Cardiac muscle cell (in vitro differentiated cells and primary cell): ENCODE measurements around the gene MUCL3. TPM values are rescaled to one million over a fixed set of nuclear protein-coding genes. Genes with fewer than 3 reads are reported as not detected.
"Not testable (repeated sequence)": the region's sequence is repeated elsewhere in the genome, so short reads cannot be mapped to it uniquely, and the experiment has no call there.

Source experiments
- DNase-seq, 2 donors: peaks; one replicate each; pipeline versions ENCODE4 v3.0.0 to v3.0.0-alpha.2; 2010 to 2017; ENCODE audit warnings: low read depth in 1 of 2, low spot score in 1 of 2
- H3K27ac ChIP-seq: fragments of 200-600 bp; sonication (generic); 2 replicates; pipeline ENCODE4 v1.5.1; 2016
- H3K27me3 ChIP-seq: fragments of 200-600 bp; sonication (generic); 2 replicates; pipeline ENCODE4 v1.6.0; 2016; ENCODE audit warnings: control low read depth
- H3K36me3 ChIP-seq: fragments of 200-600 bp; sonication (generic); 2 replicates; pipeline ENCODE4 v1.5.1; 2016; ENCODE audit warnings: control low read depth
- H3K4me1 ChIP-seq: fragments of 200-600 bp; sonication (generic); 2 replicates; pipeline ENCODE4 v1.8.1; 2017; ENCODE audit warnings: low read depth, mild to moderate bottlenecking, mixed run types
- H3K4me3 ChIP-seq: fragments of 200-600 bp; sonication (generic); 2 replicates; pipeline ENCODE4 v1.5.1; 2016; ENCODE audit warnings: mild to moderate bottlenecking
- H3K9me3 ChIP-seq: fragments of 200-600 bp; sonication (generic); 2 replicates; pipeline ENCODE4 v1.5.1; 2017; ENCODE audit warnings: low read depth, mild to moderate bottlenecking, control low read depth
- polyA plus RNA-seq: library from polyadenylated mRNA; unstranded; fragments of >200 nt; fragmentation: Nextera tagmentation; extraction: Ambion mirVana; gene quantifications from 2 replicates; pipeline ENCODE4 v1.2.1, GENCODE V29; 2016
- total RNA-seq: library from RNA; depleted of rRNA; stranded (reverse); fragments of >200 nt; gene quantifications from 2 replicates; pipeline ENCODE4 v1.2.3, GENCODE V29; 2016
- TF ChIP-seq, protein P1 (sequence below): IDR thresholded peaks from 2 replicates; pipeline ENCODE4 v1.5.1; 2012; ENCODE audit warnings: low read depth, mild to moderate bottlenecking, low read length

Gene MUCL3
- total and polyA plus RNA-seq, 2 experiments from 2014 or later, result not detected

GRCh38 chr6:30997301-30997700, 56.5 kb downstream of the MUCL3 start:
- Histone ChIP-seq H3K9me3 (no peaks in the 10 kb centered on the region), H3K27ac (no peak overlapping the region), H3K27me3 (no peaks in the 10 kb centered on the region), H3K4me1 (no peaks in the 10 kb centered on the region), H3K4me3 (no peak overlapping the region), H3K36me3 (no peaks in the 10 kb centered on the region)
- TF ChIP-seq, protein P1, sequence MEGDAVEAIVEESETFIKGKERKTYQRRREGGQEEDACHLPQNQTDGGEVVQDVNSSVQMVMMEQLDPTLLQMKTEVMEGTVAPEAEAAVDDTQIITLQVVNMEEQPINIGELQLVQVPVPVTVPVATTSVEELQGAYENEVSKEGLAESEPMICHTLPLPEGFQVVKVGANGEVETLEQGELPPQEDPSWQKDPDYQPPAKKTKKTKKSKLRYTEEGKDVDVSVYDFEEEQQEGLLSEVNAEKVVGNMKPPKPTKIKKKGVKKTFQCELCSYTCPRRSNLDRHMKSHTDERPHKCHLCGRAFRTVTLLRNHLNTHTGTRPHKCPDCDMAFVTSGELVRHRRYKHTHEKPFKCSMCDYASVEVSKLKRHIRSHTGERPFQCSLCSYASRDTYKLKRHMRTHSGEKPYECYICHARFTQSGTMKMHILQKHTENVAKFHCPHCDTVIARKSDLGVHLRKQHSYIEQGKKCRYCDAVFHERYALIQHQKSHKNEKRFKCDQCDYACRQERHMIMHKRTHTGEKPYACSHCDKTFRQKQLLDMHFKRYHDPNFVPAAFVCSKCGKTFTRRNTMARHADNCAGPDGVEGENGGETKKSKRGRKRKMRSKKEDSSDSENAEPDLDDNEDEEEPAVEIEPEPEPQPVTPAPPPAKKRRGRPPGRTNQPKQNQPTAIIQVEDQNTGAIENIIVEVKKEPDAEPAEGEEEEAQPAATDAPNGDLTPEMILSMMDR, result no peak
- no peak for DNase-seq

- peak in 1 of 2 donors; percentile 21 for DNase-seq
- no peaks in the 10 kb centered on the region for H3K27me3 ChIP-seq
- no peak overlapping the region for H3K4me3 ChIP-seq
- H3K36me3 ChIP-seq, result no peaks in the 10 kb centered on the region
- no peaks in the 10 kb centered on the region for H3K4me1 ChIP-seq
- no peaks in the 10 kb centered on the region for H3K9me3 ChIP-seq
- no peak overlapping the region for H3K27ac ChIP-seq
- TF ChIP-seq, protein P1, result no peak
Measured at GRCh38 chr6:30998785-30999184, 58.0 kb downstream of the MUCL3 start.

- not testable (repeated sequence) for H3K36me3 ChIP-seq, H3K9me3 ChIP-seq, H3K27me3 ChIP-seq, DNase-seq, H3K4me1 ChIP-seq, H3K4me3 ChIP-seq, H3K27ac ChIP-seq
Measured at GRCh38 chr6:31000067-31000860, 59.5 kb downstream of the MUCL3 start.

DNA sequence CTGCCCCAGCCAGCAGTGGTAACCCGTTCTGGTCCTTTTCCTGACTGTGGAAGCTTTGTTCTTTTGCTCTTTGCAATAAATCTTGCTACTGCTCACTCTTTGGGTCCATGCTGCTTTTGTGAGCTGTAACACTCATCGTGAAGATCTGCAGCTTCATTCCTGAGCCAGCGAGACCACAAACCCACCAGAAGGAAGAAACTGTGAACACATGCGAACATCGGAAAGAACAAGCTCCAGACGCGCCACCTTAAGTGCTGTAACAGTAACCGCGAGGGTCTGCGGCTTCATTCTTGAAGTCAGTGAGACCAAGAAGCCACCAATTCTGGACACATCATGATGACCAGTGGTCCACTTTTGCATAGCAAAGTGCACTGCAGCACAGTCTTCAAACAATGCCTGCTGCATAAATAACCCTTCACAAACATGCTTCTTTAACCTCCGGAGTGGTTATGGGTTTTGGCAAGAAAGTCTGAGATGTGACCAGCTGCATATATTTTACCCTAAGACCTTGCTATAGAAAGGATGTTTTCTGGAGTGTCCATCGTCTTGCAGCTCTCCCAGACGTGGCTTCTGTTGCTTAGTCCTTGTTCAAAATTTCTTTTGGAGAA, 60.6 kb downstream of the MUCL3 start:
- Histone ChIP-seq H3K27ac (no peak overlapping the region), H3K27me3 (no peaks in the 10 kb centered on the region), H3K4me1 (peaks cover 10% of the 10 kb centered on the region), H3K9me3 (no peaks in the 10 kb centered on the region), H3K36me3 (no peaks in the 10 kb centered on the region), H3K4me3 (no peak overlapping the region)
- no peak for DNase-seq
- TF ChIP-seq, protein P1, result no peak

DNA sequence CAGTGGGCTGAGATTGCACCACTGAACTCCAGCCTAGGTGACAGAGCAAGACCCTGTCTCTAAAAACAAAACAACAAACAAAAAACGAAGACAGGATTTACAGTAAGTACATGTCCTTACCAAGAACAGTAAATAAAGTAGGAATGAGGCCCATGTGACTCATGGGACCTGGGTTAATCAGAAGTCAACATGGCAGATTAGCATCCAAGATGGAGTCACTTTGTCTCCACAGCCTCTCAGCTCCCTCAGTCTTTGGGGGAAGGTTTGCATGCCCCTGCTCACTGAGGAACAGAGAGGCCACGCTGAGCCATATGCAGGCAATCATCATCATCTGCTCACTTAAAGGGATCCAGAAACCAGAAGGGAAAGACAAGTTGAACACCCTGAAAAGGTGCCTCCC, 61.7 kb downstream of the MUCL3 start:
- TF ChIP-seq, protein P1, result no peak
- Histone ChIP-seq H3K27ac (no peak overlapping the region), H3K4me1 (peaks cover 10% of the 10 kb centered on the region), H3K36me3 (no peaks in the 10 kb centered on the region), H3K27me3 (no peaks in the 10 kb centered on the region), H3K9me3 (no peaks in the 10 kb centered on the region), H3K4me3 (no peak overlapping the region)
- DNase-seq, result no peak

Other genes with a start within 250 kb of the MUCL3 start
- gene NRM, start 250.0 kb upstream of the MUCL3 start, total RNA-seq, result 13.7 and 17.2 TPM in 2 replicates
- 29.1 and 33.8 TPM in 2 replicates for gene NRM, start 250.0 kb upstream of the MUCL3 start, polyA plus RNA-seq
- 14.3 and 21.9 TPM in 2 replicates for gene MDC1, start 223.7 kb upstream of the MUCL3 start, total RNA-seq
- gene MDC1, start 223.7 kb upstream of the MUCL3 start, polyA plus RNA-seq, result 30.0 and 44.1 TPM in 2 replicates
- 827 and 939 TPM in 2 replicates for gene TUBB, start 220.6 kb upstream of the MUCL3 start, total RNA-seq
- gene TUBB, start 220.6 kb upstream of the MUCL3 start, polyA plus RNA-seq, result 662 and 675 TPM in 2 replicates
- 208 and 222 TPM in 2 replicates for gene FLOT1, start 198.3 kb upstream of the MUCL3 start, total RNA-seq
- 236 and 261 TPM in 2 replicates for gene FLOT1, start 198.3 kb upstream of the MUCL3 start, polyA plus RNA-seq
- 28.0 and 45.8 TPM in 2 replicates for gene IER3, start 196.4 kb upstream of the MUCL3 start, total RNA-seq
- gene IER3, start 196.4 kb upstream of the MUCL3 start, polyA plus RNA-seq, result 20.1 and 25.8 TPM in 2 replicates
- 125 and 136 TPM in 2 replicates for gene DDR1, start 56.5 kb upstream of the MUCL3 start, total RNA-seq
- gene DDR1, start 56.5 kb upstream of the MUCL3 start, polyA plus RNA-seq, result 108 and 118 TPM in 2 replicates
- 24.0 and 25.8 TPM in 2 replicates for gene GTF2H4, start 32.8 kb upstream of the MUCL3 start, total RNA-seq
- gene GTF2H4, start 32.8 kb upstream of the MUCL3 start, polyA plus RNA-seq, result 18.0 and 20.7 TPM in 2 replicates
- 59.3 and 61.3 TPM in 2 replicates for gene VARS2, start 26.7 kb upstream of the MUCL3 start, total RNA-seq
- gene VARS2, start 26.7 kb upstream of the MUCL3 start, polyA plus RNA-seq, result 24.8 and 27.5 TPM in 2 replicates
- gene SFTA2, start 8.8 kb upstream of the MUCL3 start, total RNA-seq, result not detected in 2 replicates
- 0.86 and 1.8 TPM in 2 replicates for gene SFTA2, start 8.8 kb upstream of the MUCL3 start, polyA plus RNA-seq
- not detected in 2 replicates for gene MUC21, start 42.7 kb downstream of the MUCL3 start, total RNA-seq
- gene MUC21, start 42.7 kb downstream of the MUCL3 start, polyA plus RNA-seq, result not detected in 2 replicates
- not detected in 2 replicates for gene MUC22, start 69.5 kb downstream of the MUCL3 start, total RNA-seq
- not detected in 2 replicates for gene MUC22, start 69.5 kb downstream of the MUCL3 start, polyA plus RNA-seq
- gene C6orf15, start 171.6 kb downstream of the MUCL3 start, total RNA-seq, result not detected in 2 replicates
- gene C6orf15, start 171.6 kb downstream of the MUCL3 start, polyA plus RNA-seq, result not detected in 2 replicates
- not detected in 2 replicates for gene PSORS1C1, start 173.8 kb downstream of the MUCL3 start, total RNA-seq
- not detected in 2 replicates for gene PSORS1C1, start 173.8 kb downstream of the MUCL3 start, polyA plus RNA-seq
- gene CDSN, start 179.5 kb downstream of the MUCL3 start, total RNA-seq, result not detected in 2 replicates
- not detected in 2 replicates for gene CDSN, start 179.5 kb downstream of the MUCL3 start, polyA plus RNA-seq
- gene PSORS1C2, start 198.1 kb downstream of the MUCL3 start, total RNA-seq, result not detected in 2 replicates
- gene PSORS1C2, start 198.1 kb downstream of the MUCL3 start, polyA plus RNA-seq, result not detected in 2 replicates
- gene CCHCR1, start 216.8 kb downstream of the MUCL3 start, total RNA-seq, result 25.1 and 55.5 TPM in 2 replicates
- 29.1 and 29.6 TPM in 2 replicates for gene CCHCR1, start 216.8 kb downstream of the MUCL3 start, polyA plus RNA-seq
- 3.7 and 7.0 TPM in 2 replicates for gene TCF19, start 217.6 kb downstream of the MUCL3 start, total RNA-seq
- gene TCF19, start 217.6 kb downstream of the MUCL3 start, polyA plus RNA-seq, result 3.5 and 7.3 TPM in 2 replicates
- 1.5 and 1.6 TPM in 2 replicates for gene POU5F1, start 229.7 kb downstream of the MUCL3 start, total RNA-seq
- 1.3 TPM in 1 of 2 replicates, not detected in the other for gene POU5F1, start 229.7 kb downstream of the MUCL3 start, polyA plus RNA-seq